GM12878 (cell line): ENCODE data around the gene NHEJ1.

Experiments used
- CREB1 ChIP-seq: IDR thresholded peaks from 2 replicates; pipeline ENCODE4 v1.6.1; 2012; ENCODE audit warnings: low read depth, mild to moderate bottlenecking, inconsistent platforms
- KDM1A ChIP-seq: fragments of 200-600 bp; sonication (generic); IDR thresholded peaks from 2 replicates; pipeline ENCODE4 v1.6.1; 2016; ENCODE audit warnings: borderline replicate concordance

DNA sequence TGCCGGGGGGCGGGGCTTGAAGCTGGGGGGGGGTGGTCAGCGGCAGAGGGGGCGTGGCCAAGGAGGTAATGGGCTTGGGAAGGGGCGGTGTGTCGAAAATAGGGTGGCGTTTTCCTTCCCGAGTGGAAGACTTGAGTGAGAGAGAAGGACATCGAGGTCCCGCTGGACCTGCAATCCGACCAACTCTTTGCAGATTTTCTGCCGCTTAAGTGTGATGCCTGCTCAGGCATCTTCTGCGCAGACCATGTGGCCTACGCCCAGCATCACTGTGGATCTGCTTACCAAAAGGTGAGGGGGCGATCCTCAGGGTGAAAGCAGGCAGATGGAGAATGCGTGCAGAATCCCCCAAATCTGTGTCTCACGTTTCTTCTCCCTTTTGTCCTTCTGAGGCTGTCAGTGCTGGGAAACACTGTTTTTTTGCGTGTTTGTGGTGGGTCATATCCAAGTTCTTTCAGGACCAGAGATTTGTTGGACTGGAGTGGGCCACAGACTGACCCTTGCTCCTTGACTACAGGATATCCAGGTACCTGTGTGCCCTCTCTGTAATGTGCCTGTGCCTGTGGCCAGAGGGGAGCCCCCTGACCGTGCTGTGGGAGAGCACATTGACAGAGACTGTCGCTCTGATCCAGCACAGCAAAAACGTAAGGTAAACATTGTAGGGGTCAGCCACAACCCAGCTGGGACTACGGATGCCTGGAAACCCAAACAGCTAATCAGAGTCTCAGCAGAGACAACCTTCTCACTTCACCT, 46.7 kb upstream of the NHEJ1 start:
- no peak for TF ChIP-seq CREB1
- no peak for TF ChIP-seq KDM1A
